HG02610 (cell line): ENCODE measurements around the gene MED13.
"Not testable (repeated sequence)": the region's sequence is repeated elsewhere in the genome, so short reads cannot be mapped to it uniquely, and the experiment has no call there.

ENCODE experiments used
- ATAC-seq: cut with Tn5 transposase; IDR thresholded peaks from one replicate; pipeline ENCODE4 v1.9.1; 2021; ENCODE audit warnings: mild to moderate bottlenecking, moderate library complexity; ENCODE audit not compliant: unreplicated experiment

MED13 gene

GRCh38 chr17:61997664-61998063 lies 67.4 kb downstream of the MED13 start:
- no peak for ATAC-seq

GRCh38 chr17:61996916-61997605 lies 68.0 kb downstream of the MED13 start:
- ATAC-seq = no peak

GRCh38 chr17:61989509-61989908 lies 75.6 kb downstream of the MED13 start:
- no peak for ATAC-seq

GRCh38 chr17:61986898-61987297 lies 78.2 kb downstream of the MED13 start:
- ATAC-seq = no peak

- no peak for ATAC-seq
Measured at GRCh38 chr17:61984821-61985220, 80.3 kb downstream of the MED13 start.

GRCh38 chr17:61981323-61981722 lies 83.8 kb downstream of the MED13 start:
- no peak for ATAC-seq

GRCh38 chr17:61980535-61980934 lies 84.5 kb downstream of the MED13 start:
- ATAC-seq = no peak

- ATAC-seq = no peak
Measured at GRCh38 chr17:61974115-61974514, 91.0 kb downstream of the MED13 start.

GRCh38 chr17:61972311-61972710 lies 92.8 kb downstream of the MED13 start:
- no peak for ATAC-seq

GRCh38 chr17:61970030-61970429 lies 95.0 kb downstream of the MED13 start:
- no peak for ATAC-seq

GRCh38 chr17:61968757-61969156 lies 96.3 kb downstream of the MED13 start:
- no peak for ATAC-seq

GRCh38 chr17:61967729-61968128 lies 97.3 kb downstream of the MED13 start:
- no peak for ATAC-seq

GRCh38 chr17:61966191-61966590 lies 98.9 kb downstream of the MED13 start:
- no peak for ATAC-seq

GRCh38 chr17:61955619-61956018 lies 109.5 kb downstream of the MED13 start:
- ATAC-seq = no peak

- no peak for ATAC-seq
Measured at GRCh38 chr17:61947367-61948078, 117.6 kb downstream of the MED13 start.

GRCh38 chr17:61946359-61946758 lies 118.7 kb downstream of the MED13 start:
- no peak for ATAC-seq

- no peak for ATAC-seq
Measured at GRCh38 chr17:61943117-61943516, 122.0 kb downstream of the MED13 start.

- no peak for ATAC-seq
Measured at GRCh38 chr17:61942085-61942484, 123.0 kb downstream of the MED13 start.

GRCh38 chr17:61928101-61928436 lies 137.0 kb downstream of the MED13 start:
- ATAC-seq = peak; percentile 3

GRCh38 chr17:61927208-61928100 lies 137.6 kb downstream of the MED13 start, which contains the start of gene INTS2:
TSS of gene INTS2 (minus strand) at chr17:61927982. CDS start at chr17:61926644, 1,338 bp downstream.
- peak; percentile 79 for ATAC-seq

- ATAC-seq = no peak
Measured at GRCh38 chr17:61926826-61927207, 138.3 kb downstream of the MED13 start.

GRCh38 chr17:61915162-61915561 lies 149.9 kb downstream of the MED13 start:
- not testable (repeated sequence) for ATAC-seq
